ENCODE results near the gene TNFRSF1B. TPM values are rescaled to one million over a fixed set of nuclear protein-coding genes. Genes with fewer than 3 reads are reported as not detected.
A peak's percentile ranks its signal among the peaks of the same experiment; 100 is the strongest.

Gene TNFRSF1B
- total RNA-seq, 1 donor from 2014 or later: 21.1 TPM

GRCh38 chr1:12141163-12141850 lies 25.5 kb upstream of the TNFRSF1B start:
- no peak for DNase-seq (ENCODE audit: low read depth, low spot score)

GRCh38 chr1:12142141-12142823 lies 24.5 kb upstream of the TNFRSF1B start:
- no peak for DNase-seq (ENCODE audit: low read depth, low spot score)

- no peak for DNase-seq (ENCODE audit: low read depth, low spot score)
Observed at GRCh38 chr1:12142891-12143630, 23.7 kb upstream of the TNFRSF1B start.

- DNase-seq (ENCODE audit: low read depth, low spot score): peak; percentile 57
Observed at GRCh38 chr1:12143631-12144155, 23.1 kb upstream of the TNFRSF1B start.

- no peak for DNase-seq (ENCODE audit: low read depth, low spot score)
Observed at GRCh38 chr1:12144236-12144635, 22.6 kb upstream of the TNFRSF1B start.

- DNase-seq (ENCODE audit: low read depth, low spot score): no peak
Observed at GRCh38 chr1:12144969-12145368, 21.8 kb upstream of the TNFRSF1B start.

- DNase-seq (ENCODE audit: low read depth, low spot score): no peak
Observed at GRCh38 chr1:12145616-12146342, 21.0 kb upstream of the TNFRSF1B start.

GRCh38 chr1:12146343-12147112 lies 20.3 kb upstream of the TNFRSF1B start:
- no peak for DNase-seq (ENCODE audit: low read depth, low spot score)

GRCh38 chr1:12147201-12147701 lies 19.5 kb upstream of the TNFRSF1B start:
- no peak for DNase-seq (ENCODE audit: low read depth, low spot score)

GRCh38 chr1:12148160-12148957 lies 18.4 kb upstream of the TNFRSF1B start:
- DNase-seq (ENCODE audit: low read depth, low spot score): no peak

GRCh38 chr1:12148958-12149790 lies 17.6 kb upstream of the TNFRSF1B start:
- DNase-seq (ENCODE audit: low read depth, low spot score): no peak

- DNase-seq (ENCODE audit: low read depth, low spot score): no peak
Observed at GRCh38 chr1:12149791-12150175, 17.0 kb upstream of the TNFRSF1B start.

GRCh38 chr1:12150456-12151200 lies 16.2 kb upstream of the TNFRSF1B start:
- no peak for DNase-seq (ENCODE audit: low read depth, low spot score)

- DNase-seq (ENCODE audit: low read depth, low spot score): no peak
Observed at GRCh38 chr1:12151465-12151864, 15.3 kb upstream of the TNFRSF1B start.

GRCh38 chr1:12152113-12152891 lies 14.5 kb upstream of the TNFRSF1B start:
- no peak for DNase-seq (ENCODE audit: low read depth, low spot score)

- DNase-seq (ENCODE audit: low read depth, low spot score): no peak
Observed at GRCh38 chr1:12153181-12153785, 13.5 kb upstream of the TNFRSF1B start.

GRCh38 chr1:12155328-12155727 lies 11.5 kb upstream of the TNFRSF1B start:
- DNase-seq (ENCODE audit: low read depth, low spot score): no peak

Measured in pulmonary artery endothelial cell (primary cell).